PC-3 (cell line): Measurements from ENCODE around the gene RBFOX2.

ENCODE experiments used
- EZH2phosphoT487 ChIP-seq: fragments of 300-600 bp; sonication (generic); IDR thresholded peaks from 2 replicates; pipeline ENCODE4 v1.6.1; 2018; ENCODE audit warnings: mild to moderate bottlenecking, antibody characterized with exemption, low read length, borderline replicate concordance
- TF ChIP-seq, protein P1 (sequence below): fragments of 300-600 bp; sonication (generic); conservative IDR thresholded peaks from 2 replicates; pipeline ENCODE4 v1.5.1; 2017; ENCODE audit warnings: antibody characterized with exemption, low read depth, mild to moderate bottlenecking, low read length

DNA sequence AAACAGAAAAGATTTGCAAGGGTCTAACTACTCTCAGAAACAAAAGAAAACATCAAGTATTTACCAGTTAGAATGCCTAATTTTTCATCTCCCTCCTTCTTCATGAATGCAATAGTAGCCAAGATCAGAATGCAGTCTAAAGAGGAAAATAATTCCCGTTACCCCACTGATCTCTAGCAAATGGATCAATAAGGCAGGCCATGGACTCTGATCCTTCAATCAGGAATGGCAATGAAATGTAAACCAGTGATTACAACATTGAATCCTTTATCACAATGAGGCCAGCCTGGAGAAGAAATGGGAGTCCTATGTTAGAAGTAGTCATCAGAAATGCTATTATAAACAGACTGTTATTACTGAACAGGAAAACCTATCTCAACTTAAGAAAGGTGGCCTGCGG, 204.4 kb downstream of the RBFOX2 start:
- TF ChIP-seq, protein P1, sequence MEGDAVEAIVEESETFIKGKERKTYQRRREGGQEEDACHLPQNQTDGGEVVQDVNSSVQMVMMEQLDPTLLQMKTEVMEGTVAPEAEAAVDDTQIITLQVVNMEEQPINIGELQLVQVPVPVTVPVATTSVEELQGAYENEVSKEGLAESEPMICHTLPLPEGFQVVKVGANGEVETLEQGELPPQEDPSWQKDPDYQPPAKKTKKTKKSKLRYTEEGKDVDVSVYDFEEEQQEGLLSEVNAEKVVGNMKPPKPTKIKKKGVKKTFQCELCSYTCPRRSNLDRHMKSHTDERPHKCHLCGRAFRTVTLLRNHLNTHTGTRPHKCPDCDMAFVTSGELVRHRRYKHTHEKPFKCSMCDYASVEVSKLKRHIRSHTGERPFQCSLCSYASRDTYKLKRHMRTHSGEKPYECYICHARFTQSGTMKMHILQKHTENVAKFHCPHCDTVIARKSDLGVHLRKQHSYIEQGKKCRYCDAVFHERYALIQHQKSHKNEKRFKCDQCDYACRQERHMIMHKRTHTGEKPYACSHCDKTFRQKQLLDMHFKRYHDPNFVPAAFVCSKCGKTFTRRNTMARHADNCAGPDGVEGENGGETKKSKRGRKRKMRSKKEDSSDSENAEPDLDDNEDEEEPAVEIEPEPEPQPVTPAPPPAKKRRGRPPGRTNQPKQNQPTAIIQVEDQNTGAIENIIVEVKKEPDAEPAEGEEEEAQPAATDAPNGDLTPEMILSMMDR = no peak
- TF ChIP-seq EZH2phosphoT487 = no peak
